ENCODE data around the gene PPP2R1A.

The PPP2R1A gene

DNA sequence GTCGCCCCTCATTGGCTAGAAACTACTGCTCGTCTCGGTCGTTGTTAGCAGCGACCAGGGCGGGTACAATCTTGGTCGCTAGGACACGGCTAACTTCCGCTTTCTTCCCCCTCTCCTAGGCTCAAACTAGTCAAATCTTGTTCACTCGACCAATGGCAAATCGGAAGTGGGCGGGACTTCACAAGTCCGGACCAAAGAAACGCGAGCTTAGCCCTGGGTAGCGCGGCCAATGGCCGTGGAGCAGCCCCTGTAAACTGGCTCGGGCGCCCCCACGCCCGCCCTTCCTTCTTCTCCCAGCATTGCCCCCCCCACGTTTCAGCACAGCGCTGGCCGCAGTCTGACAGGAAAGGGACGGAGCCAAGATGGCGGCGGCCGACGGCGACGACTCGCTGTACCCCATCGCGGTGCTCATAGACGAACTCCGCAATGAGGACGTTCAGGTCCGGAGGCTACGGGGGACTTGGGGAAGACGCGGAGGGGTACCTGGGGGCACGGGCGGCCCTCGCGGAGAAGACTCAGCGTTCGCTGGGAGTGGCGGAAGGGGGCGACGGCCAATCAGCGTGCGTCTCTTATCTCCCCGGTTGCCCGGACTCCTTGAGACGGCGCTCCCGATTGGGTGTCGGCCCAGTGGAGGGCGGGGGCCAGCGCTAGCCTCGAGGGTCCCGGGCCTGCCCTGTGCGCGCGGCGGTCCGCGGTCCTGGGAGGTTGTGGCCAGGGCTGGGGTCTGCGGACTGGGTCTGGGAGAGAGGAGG lies at the start of gene PPP2R1A:
PPP2R1A (plus strand) TSS at position 318 of the 752 bp plus-strand sequence; CDS start at position 363, 45 bp downstream.
- DNase-seq = peak; percentile 99 to 100 (median 100)

DNA sequence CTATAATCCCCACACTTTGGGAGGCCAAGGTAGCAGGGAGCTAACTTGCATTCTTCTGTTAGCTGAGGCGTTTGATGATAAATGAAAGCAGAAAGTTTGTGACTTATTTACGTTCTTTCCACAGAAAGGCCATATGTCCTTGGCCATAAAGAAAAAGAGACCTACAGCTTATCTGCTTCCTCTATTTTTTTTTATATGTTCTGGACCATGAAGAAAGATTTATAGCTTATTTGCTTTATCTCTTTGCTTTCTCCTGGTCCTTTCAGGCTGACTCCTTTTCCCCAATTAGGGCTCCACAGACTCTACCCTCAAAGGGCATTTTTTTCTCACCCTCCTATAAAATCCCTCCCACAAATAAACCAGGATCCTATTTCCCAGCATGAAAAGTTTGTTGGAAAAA lies 48.6 kb upstream of the PPP2R1A start:
- no peak for DNase-seq

DNA sequence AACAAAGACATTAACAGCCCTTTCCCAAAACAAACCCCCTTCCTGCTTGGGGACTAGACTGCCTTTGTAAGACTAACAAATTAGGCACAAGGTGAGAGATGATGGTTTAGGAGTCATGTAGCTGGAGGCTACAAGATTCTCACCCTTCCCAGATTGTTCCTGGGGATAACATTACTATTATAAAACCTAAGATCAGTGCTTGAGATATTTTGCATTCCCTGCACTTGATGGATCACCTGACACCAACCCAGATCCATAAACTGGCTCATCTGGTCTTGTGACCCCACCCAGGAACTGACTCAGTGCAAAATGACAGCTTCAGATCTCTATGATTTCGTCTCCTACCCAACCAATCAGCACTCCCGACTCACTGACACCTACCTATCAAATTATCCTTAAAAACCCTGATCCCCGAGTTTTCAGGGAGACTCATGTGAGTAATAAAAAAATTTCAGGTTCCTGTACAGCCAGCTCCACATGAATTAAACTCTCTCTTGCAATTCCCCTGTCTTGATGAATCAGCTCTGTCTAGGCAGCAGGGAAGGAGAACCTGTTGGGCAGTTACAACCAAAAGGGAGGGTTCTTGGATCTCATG lies 47.8 kb upstream of the PPP2R1A start:
- no peak for DNase-seq

DNA sequence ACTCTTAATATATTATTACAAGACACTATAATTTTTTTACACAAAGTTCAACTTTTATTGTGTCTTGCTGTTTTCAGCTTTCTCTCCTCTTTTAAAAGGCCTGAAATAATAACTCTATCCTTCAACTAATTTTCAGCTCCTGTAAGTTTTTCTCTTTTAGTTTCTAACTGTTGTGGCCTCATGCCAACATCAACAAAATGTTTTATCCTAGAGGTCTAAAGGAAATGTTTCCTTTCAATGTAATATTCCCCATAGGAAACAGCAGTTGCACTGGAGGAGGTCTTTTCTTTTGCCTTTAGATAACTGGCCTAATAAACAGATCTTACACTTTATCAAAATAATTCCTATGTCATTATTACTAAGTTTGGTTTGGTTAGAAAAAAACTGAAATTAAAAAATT lies 41.6 kb upstream of the PPP2R1A start:
- DNase-seq = no peak

DNA sequence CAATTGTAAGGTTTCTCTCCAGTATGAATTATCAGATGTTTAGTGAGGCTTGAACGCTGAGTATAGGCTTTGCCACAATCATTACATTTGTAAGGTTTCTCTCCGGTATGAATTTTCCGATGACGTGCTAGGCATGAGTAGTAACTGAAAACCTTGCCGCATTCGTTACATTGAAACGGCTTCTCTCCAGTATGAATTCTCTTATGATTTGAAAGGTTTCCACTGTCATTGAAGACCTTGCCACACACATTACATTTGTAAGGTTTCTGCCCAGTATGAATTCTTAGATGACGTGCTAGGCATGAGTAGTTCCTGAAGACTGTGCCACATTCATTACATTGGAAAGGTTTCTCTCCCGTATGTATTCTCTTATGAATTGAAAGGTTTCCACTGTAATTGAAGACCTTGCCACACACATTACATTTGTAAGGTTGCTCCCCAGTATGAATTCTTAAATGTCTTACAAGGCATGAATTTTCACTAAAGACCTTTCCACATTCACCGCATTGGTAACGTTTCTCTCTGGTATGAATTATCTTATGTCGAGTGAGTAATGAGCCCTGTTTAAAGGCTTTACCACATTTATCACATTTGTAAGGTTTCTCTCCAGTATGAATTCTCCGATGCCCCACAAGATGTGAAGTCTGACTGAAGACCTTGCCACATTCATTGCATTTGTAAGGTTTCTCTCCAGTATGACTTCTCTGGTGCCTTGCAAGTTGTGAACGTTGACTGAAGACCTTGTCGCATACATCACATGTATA lies 34.1 kb upstream of the PPP2R1A start:
- DNase-seq = no peak

DNA sequence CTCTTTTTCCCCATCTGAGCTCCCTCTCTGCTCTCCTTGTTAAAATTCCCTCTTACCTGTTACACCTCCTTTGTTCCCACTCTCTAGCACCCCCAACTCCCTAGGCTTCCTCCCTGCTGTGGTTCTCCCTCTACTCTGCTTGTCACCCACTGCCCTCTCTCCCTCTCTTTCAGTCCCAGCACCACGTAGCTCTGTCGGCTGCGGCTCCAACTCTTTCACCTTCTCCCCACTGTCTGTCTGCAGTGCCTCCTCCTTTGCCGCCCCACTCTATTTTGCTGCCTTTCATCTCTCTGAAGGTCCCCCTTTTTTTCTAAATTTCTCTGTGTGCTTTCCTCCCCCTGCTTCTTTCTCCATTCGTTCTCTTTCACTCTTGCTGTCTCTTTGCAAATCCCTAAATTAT lies 19.5 kb upstream of the PPP2R1A start:
- DNase-seq = peak in 2 of 6 experiments; percentile 5 to 17

DNA sequence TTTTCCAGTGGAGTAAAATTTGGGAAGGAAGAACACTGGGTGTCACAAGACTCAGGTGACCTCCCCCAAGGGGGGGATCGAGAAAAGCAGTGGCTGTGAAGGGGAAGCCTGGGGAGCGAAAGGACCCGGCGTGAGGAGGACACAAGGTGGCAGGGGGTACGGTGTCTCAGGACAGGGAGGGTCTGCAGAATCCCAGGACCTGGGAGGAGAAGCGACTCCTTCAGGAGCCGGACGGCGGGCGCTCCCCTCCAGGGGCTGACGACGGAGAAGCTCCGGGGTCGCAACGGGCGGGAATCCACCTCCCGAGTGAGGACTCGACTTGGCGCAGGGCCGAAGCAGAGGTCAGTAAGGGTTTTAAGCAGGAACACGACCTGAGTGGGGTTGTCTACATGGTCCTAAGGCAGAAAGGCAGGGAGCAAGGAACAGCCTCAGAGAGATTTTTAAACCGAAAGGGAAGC lies 19.0 kb upstream of the PPP2R1A start:
- peak in 1 of 6 experiments; percentile 12 for DNase-seq

DNA sequence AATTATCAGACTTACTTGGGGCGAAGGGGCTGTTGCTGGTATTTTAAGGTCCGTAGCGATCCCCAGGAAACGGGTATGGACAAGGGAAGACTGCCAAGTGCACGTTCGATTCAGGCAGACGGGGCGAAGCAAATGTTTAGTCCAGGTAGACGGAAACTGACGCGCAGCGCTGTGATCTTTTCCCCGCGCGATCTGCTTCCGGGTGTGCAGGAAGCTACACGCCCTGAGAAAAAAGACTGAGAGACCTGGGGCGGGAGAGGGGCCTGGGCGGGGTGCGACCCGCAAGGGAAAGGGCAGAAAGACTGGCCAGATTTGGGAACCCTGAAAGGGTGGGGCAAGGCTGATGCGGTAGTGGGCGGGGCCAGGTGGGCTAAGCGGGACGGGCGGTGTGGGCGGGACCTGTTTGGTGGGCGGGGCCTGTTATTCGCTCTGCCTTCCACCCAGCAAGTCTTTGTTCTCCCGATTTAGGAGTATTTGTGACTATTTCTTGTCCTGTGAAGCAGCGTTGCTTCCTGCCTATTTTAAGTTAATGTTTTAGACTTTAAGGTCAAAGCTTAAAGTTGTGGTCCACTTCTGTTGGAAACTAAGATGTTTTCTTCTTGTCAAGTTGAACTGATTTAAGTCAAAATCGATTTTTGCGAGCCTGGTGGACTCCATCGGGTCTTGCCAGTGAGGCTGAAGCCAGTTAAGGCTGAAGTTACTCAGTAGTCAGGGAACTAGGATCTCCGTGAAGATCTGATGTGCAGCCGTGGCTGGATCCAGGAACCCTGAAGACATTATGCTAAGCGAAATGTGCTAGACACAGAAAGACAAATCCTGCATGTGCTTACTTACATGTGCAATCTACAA lies 18.3 kb upstream of the PPP2R1A start, which contains the start of gene ZNF836:
ZNF836 (minus strand) TSS at position 301 of the 849 bp plus-strand sequence. CDS start 3,549 bp downstream, outside the sequence.
- peak; percentile 88 to 94 (median 92) for DNase-seq

DNA sequence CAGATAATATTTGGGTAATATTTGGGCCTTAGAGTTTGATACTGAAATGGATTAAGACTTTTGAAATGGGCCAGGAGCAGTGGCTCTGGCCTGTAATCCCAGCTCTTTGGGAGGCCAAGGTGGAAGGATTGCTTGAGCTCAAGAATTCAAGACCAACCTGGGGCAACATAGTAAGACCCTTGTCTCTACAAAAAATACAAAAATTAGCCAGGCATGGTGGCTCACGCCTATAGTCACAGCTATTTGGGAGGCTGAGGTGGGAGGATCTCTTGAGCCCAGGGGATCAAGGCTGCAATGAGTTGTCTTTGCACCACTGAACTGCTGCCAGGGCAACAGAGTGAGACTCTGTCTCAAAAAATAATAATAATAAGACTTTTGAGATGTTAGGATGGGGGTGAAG lies 17.5 kb upstream of the PPP2R1A start:
- no peak for DNase-seq

DNA sequence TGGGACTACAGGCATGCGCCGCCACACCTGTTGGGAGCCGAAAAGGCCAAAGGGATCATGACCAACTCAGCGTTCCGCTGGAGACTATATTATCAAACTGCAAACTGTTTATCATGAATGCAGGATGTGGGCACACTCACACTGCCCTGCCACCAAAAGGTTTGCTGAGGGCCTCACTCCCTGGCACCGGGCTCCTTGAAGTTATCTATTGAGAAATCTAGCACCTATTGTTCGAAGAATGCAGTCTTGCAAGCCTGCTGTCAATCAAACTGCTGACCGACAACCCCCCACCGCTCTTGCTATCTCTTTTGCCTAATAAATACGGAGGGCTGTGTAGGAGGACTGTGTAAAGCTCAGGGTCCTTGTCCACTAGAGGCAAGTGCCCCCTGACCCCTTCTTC lies 13.3 kb upstream of the PPP2R1A start:
- DNase-seq = no peak

DNA sequence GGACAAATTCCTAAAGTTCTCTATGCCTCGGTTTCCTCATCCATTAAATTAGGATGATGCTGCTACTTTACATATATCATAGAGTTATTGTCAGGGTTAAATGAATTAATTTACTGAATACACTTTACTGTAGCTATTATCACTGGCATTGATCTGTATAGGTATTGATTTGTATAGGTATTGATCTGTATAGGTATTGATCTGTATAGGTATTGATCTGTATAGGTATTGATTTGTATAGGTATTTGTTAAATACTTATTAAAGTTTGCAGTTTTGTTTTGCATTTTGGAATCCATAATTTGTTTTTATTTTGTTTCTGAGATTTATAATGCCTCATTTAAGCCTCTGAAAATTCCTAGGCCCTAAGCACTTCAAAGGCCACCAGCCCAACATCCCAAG lies 2.4 kb upstream of the PPP2R1A start:
- DNase-seq = no peak

DNA sequence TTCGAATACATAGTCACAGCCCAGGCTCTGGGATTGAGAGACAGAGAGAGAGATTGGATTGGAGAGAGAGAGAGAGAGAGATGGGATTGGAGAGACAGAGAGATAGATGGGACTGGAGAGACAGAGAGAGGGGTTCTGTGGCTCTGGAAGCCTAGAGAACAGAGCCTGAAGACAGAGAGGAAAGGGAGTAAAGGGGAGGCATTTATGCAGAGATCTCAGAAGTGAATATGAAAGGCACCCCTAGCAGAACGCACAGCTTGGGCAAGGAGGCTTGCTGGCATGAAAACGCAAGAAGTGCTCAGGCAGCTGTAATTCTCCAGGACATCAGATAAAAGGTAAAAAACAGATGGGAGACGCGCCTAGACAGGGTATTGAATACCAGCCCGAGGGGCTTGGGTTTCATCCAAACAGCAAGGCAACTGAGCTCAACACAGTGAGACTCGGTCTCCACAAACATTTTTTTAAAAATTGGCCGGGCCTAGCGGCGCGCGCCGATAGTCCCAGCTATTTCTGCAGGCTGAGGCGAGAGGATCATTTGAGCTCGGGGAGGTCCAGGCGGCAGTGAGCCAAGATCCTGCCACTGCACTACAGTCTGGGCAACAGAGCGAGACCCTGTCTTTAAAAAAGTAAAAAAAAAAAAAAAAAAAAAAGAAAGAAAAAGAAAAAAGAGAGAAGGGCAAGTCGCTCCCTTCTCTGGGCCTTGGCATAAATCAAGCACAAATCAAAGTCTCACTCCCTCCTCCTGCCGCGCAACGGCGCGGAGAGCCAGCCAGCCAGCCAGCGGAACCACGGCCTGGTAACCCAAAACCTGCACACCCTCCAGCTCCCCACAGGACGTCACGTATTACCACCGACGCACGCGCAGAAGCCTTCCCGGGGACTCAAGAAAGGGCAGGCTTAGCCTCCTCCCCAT lies 774 bp upstream of the PPP2R1A start:
- DNase-seq = peak in 1 of 6 experiments; percentile 97

DNA sequence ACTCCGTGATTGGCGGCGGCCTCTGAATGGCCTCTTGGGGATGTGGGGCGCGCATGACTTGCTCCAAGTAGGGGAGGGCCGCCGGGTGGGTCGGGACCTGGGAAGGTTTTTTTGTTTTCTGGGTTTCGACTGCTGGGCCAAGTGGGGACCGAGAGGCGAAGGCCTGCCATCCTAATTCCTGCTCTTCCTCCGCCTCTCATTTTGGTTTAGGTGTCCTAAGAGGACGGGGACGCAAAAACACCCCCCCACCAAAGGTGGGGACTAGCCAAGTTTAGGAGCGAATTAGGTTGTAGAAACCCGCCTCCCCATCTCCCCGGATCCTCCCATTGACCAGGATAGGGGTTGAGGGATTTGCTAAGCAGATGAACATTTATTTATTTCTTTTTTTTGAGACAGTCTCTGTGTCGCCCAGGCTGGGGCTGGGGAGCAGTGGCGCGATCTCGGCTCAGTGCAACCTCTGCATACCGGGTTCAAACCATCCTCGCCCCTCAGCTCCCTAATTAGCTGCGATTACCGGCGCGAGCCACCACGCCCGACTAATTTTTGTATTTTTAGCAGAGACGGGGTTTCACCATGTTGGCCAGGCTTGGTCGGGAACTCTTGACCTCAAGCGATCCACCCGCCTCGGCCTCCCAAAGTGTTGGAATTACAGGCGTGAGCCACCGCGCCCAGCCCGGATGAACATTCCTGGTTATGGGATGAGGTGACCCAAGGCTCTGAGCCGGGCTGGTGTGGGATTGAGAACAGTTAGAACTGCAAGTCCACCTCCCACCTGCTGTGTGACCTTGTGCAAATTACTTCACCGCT lies 838 bp downstream of the PPP2R1A start:
- DNase-seq = no peak

DNA sequence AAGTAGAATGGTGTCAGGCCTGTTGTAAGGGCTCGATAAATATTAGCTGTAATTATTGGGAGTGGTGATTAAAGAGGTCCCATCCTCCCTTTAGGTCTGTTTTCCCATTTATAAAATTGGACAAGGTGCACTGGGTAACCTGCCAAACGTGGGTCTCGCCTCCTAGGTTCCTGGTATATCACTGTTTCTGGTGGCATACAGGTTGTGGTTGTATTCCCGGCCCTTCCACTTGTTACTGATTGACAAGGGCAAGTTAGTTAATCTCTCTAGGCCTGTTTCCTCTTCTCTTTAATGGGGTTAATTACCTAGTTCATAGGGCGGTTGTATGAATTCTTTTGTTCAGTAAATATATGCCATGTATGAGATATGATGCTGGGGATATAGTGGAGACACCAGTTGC lies 1.5 kb downstream of the PPP2R1A start:
- DNase-seq = no peak

DNA sequence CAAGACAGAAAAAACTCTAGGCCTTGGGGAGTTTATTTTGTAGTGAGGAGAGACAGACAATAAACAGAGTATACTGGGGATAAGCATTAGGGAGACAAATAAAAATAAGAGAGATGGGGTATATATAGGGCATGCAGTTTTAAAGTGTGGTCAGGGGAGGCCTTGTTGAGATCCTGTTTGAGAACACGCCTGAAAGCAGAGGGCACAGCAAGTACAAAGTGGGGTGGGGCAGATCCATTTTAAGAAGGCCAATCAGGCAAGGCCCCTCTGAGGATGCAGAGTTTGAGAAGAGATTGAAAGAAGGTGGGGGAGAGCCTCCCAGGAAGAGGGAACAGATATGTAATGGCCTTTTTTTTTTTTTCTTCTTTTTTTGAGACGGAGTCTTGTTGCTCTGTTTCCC lies 2.1 kb downstream of the PPP2R1A start:
- no peak for DNase-seq

DNA sequence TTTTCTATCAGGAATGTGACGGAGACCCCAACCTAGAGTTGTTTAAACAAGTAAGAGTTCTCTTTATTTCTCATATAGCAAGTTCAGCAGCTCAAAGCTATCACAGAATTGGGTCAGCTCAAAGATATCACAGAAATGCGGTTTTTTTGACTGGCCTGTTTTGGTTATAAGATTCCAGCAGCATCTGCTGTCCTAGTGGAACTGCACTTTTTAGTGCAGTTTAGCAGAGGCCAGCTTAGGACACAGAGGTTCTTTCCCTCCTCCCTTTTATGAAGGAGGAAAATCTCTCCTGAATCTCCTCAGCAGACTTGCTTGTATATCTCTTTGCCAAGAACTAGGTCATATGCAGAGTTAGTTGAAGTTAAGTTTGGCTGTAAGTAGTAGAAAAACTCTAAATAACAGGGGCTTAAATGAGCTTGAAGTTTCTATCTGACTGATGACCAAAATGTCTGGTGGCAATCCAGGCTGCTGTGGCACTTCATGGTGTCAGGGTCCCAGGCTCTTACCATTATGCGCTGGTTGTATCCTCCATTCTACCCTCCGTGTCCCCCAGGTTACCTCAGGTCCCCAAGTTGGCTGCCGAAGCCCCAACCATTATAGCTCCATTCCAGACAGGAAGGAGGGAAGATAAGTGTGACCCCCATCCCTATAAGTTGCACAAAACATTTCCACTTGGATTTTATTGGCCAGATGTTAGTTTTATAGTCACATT lies 6.6 kb downstream of the PPP2R1A start:
- no peak for DNase-seq

DNA sequence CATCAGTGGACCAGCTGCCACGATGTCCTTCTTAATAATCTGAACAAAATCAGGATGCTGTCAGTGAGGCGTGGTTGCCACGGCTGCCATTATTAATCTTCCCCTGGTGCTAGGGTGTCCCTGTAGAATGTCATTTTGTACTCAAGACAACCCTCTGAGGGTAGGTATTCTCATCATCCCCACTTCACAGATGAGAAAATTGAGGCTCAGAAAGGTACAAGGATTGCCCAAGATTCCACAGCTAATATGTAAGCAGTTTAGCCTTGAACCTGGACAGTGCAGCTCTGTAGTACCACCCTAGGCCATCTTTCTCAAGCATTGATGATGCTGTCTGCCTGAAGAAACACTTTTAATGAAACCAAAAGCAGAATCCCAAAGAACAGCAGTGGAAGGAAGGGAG lies 8.1 kb downstream of the PPP2R1A start:
- no peak for DNase-seq

DNA sequence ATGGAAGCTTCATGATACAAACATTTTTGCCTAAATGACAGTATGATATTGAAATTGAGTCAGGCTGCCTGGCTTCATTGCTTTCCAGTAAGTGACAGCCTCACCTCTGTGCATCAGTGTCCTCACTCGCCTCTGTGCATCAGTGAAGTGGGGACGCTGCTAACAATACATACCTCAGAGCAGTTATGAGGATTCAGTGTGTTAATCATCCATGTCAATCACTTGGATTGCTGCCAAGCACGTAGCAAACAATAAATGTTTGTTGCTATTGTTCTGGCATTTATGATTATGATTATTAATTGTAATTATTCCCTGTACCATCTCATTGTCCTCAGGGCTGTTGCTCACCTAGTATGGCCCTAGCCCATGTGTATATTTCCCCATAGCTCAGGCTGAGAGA lies 8.8 kb downstream of the PPP2R1A start:
- no peak for DNase-seq

DNA sequence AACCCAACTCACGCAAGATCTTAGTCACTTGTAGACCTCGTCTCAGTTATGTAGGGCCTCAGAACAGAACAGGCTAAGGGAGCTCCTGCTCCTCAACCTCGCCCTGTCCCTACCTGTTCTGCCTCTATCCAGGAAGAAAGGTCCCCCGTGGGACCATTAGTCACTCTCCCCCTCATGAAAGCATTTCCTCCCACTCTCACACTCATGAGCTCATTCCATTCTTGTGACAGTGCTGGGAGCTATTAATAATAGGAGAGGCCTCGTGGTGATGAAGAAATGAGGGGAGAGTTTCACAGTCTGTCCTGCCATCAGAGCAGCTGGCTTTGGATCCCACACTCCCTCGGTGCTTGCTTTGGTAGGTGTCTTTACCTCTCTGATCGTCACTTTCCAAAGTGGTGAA lies 10.2 kb downstream of the PPP2R1A start:
- no peak for DNase-seq
